Hepatocyte (in vitro differentiated cells): ENCODE data around the gene CSF2RB. TPM values are rescaled to one million over a fixed set of nuclear protein-coding genes. Genes with fewer than 3 reads are reported as not detected.

Source experiments
- DNase-seq: peaks from one replicate; pipeline ENCODE4 v3.0.0-alpha.2; 2016; ENCODE audit warnings: low spot score
- H2AFZ ChIP-seq: fragments of 200-600 bp; sonication (generic); 2 replicates; pipeline ENCODE4 v1.6.0; 2016; ENCODE audit warnings: antibody characterized with exemption, mild to moderate bottlenecking
- H3K27ac ChIP-seq: fragments of 200-600 bp; sonication (generic); 2 replicates; pipeline ENCODE4 v1.5.1; 2016; ENCODE audit warnings: mild to moderate bottlenecking
- H3K27me3 ChIP-seq: fragments of 200-600 bp; sonication (generic); 2 replicates; pipeline ENCODE4 v1.6.1; 2016
- H3K36me3 ChIP-seq: fragments of 200-600 bp; sonication (generic); replicated peaks from 2 replicates; pipeline ENCODE4 v1.5.1; 2016; ENCODE audit warnings: low read depth; ENCODE audit not compliant: insufficient read depth
- H3K4me1 ChIP-seq: fragments of 200-600 bp; sonication (generic); 2 replicates; pipeline ENCODE4 v1.5.1; 2016; ENCODE audit warnings: mild to moderate bottlenecking, moderate library complexity; ENCODE audit not compliant: insufficient read depth
- H3K4me2 ChIP-seq: fragments of 200-600 bp; sonication (generic); 2 replicates; pipeline ENCODE4 v1.6.0; 2016
- H3K4me3 ChIP-seq: fragments of 200-600 bp; sonication (generic); 2 replicates; pipeline ENCODE4 v1.5.1; 2016; ENCODE audit warnings: mild to moderate bottlenecking
- H3K79me2 ChIP-seq: fragments of 200-600 bp; sonication (generic); 2 replicates; pipeline ENCODE4 v1.6.0; 2017; ENCODE audit warnings: mild to moderate bottlenecking
- H3K9me2 ChIP-seq: fragments of 200-600 bp; sonication (generic); replicated peaks from 2 replicates; pipeline ENCODE4 v1.6.0; 2017; ENCODE audit warnings: mild to moderate bottlenecking; ENCODE audit not compliant: insufficient read depth
- H3K9me3 ChIP-seq: fragments of 200-600 bp; sonication (generic); 2 replicates; pipeline ENCODE4 v1.5.1; 2016; ENCODE audit warnings: low read depth, mild to moderate bottlenecking
- H4K20me1 ChIP-seq: fragments of 200-600 bp; sonication (generic); 2 replicates; pipeline ENCODE4 v1.6.0; 2016; ENCODE audit warnings: mild to moderate bottlenecking; ENCODE audit not compliant: insufficient read depth, poor library complexity, severe bottlenecking
- EZH2 ChIP-seq: fragments of 200-600 bp; sonication (generic); IDR thresholded peaks from 2 replicates; pipeline ENCODE4 v1.6.1; 2016; ENCODE audit warnings: antibody characterized with exemption, mild to moderate bottlenecking, borderline replicate concordance
- EZH2phosphoT487 ChIP-seq: fragments of 200-600 bp; sonication (generic); IDR thresholded peaks from one replicate; pipeline ENCODE4 v1.6.1; 2018; ENCODE audit warnings: antibody characterized with exemption, mild to moderate bottlenecking, low read depth, moderate library complexity; ENCODE audit not compliant: unreplicated experiment, severe bottlenecking
- WGBS: methylation state at CpG from one replicate; pipeline ENCODE4 v1.1.6; 2016; ENCODE audit warnings: low lambda C conversion rate; ENCODE audit errors: missing lambda C conversion rate; 5-methylcytosine and 5-hydroxymethylcytosine counted together
- polyA plus RNA-seq: library from polyadenylated mRNA; unstranded; fragments of >200 nt; fragmentation: Nextera tagmentation; extraction: Ambion mirVana; gene quantifications from 2 replicates; pipeline ENCODE4 v1.2.1, GENCODE V29; 2016
- total RNA-seq: library from RNA; depleted of rRNA; stranded (reverse); fragments of >200 nt; gene quantifications from 2 replicates; pipeline ENCODE4 v1.2.3, GENCODE V29; 2014
- TF ChIP-seq, protein P1 (sequence below): fragments of 200-600 bp; sonication (generic); IDR thresholded peaks from 2 replicates; pipeline ENCODE4 v1.5.1; 2016; ENCODE audit warnings: antibody characterized with exemption, mild to moderate bottlenecking; ENCODE audit not compliant: poor library complexity

The CSF2RB gene
- total and polyA plus RNA-seq, 2 experiments from 2014 or later = 0.83 TPM; not detected in 1

GRCh38 chr22:36935694-36936093 lies 22.3 kb downstream of the CSF2RB start:
- Histone ChIP-seq H3K27me3 (no peaks in the 10 kb centered on the region), H3K4me3 (no peak overlapping the region), H3K4me1 (no peaks in the 10 kb centered on the region), H3K9me3 (no peaks in the 10 kb centered on the region), H3K27ac (no peak overlapping the region), H3K79me2 (no peaks in the 10 kb centered on the region), H3K9me2 (no peaks in the 10 kb centered on the region), H3K36me3 (no peaks in the 10 kb centered on the region), H3K4me2 (no peak overlapping the region), H2AFZ (no peak overlapping the region), H4K20me1 (no peaks in the 10 kb centered on the region)
- DNase-seq = no peak
- WGBS = 96% methylated on average over 3 of the region's 3 CpGs
- TF ChIP-seq, protein P1, sequence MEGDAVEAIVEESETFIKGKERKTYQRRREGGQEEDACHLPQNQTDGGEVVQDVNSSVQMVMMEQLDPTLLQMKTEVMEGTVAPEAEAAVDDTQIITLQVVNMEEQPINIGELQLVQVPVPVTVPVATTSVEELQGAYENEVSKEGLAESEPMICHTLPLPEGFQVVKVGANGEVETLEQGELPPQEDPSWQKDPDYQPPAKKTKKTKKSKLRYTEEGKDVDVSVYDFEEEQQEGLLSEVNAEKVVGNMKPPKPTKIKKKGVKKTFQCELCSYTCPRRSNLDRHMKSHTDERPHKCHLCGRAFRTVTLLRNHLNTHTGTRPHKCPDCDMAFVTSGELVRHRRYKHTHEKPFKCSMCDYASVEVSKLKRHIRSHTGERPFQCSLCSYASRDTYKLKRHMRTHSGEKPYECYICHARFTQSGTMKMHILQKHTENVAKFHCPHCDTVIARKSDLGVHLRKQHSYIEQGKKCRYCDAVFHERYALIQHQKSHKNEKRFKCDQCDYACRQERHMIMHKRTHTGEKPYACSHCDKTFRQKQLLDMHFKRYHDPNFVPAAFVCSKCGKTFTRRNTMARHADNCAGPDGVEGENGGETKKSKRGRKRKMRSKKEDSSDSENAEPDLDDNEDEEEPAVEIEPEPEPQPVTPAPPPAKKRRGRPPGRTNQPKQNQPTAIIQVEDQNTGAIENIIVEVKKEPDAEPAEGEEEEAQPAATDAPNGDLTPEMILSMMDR = no peak
- TF ChIP-seq EZH2phosphoT487 (no peak), EZH2 (no peak)

DNA sequence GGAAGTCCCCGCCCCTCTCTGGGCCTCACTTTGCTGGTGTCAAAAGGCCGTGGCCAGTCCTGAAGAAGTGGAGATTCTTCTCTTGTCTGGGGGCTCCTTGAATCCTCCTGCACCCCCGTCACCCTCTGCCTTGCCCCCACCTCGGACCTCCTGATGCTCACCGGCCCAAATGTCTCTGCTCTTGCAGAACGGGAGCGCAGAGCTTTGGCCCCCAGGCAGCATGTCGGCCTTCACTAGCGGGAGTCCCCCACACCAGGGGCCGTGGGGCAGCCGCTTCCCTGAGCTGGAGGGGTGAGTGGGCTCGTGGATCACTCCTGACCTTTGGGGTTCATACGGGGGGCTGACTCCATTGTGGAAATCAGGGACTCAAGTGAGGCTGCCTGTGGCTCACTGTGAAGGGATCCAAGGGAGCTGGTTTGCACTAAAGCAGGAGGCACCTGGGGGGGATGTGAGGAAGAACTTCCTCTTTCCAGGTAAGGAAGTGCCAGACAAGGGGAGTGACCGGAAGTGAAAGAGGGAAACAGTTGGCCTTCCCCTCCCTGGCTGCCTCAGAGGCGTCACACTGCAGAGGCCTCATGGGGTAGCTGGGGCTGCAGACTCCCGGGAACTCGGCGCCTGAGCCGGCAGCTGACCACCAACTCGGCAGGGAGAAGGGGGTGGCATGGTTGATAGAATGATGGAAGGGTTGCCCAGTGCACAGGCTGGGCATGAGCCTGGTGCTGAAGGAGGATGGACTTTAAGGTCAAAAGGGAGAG lies 23.1 kb downstream of the CSF2RB start:
- no peaks in the 10 kb centered on the region for H3K9me3 ChIP-seq
- no peaks in the 10 kb centered on the region for H3K36me3 ChIP-seq
- no peak overlapping the region for H3K4me2 ChIP-seq
- H3K4me1 ChIP-seq = no peaks in the 10 kb centered on the region
- H3K4me3 ChIP-seq = no peak overlapping the region
- TF ChIP-seq, protein P1 = no peak
- no peak for TF ChIP-seq EZH2
- TF ChIP-seq EZH2phosphoT487 = no peak
- H4K20me1 ChIP-seq = no peaks in the 10 kb centered on the region
- H3K9me2 ChIP-seq = no peaks in the 10 kb centered on the region
- H3K79me2 ChIP-seq = no peaks in the 10 kb centered on the region
- 90% methylated on average over 19 of the region's 20 CpGs for WGBS
- H3K27ac ChIP-seq = no peak overlapping the region
- DNase-seq = no peak
- H3K27me3 ChIP-seq = no peaks in the 10 kb centered on the region
- no peak overlapping the region for H2AFZ ChIP-seq

- no peak for DNase-seq
- Histone ChIP-seq H3K4me2 (no peak overlapping the region), H3K4me1 (no peaks in the 10 kb centered on the region), H3K4me3 (no peak overlapping the region), H3K9me2 (no peaks in the 10 kb centered on the region), H3K27me3 (no peaks in the 10 kb centered on the region), H3K36me3 (no peaks in the 10 kb centered on the region), H3K9me3 (no peaks in the 10 kb centered on the region), H2AFZ (no peak overlapping the region), H3K27ac (no peak overlapping the region), H4K20me1 (no peaks in the 10 kb centered on the region), H3K79me2 (no peaks in the 10 kb centered on the region)
- WGBS = 93% methylated on average over 14 of the region's 14 CpGs
- no peak for TF ChIP-seq EZH2
- no peak for TF ChIP-seq EZH2phosphoT487
- TF ChIP-seq, protein P1 = no peak
Observed at GRCh38 chr22:36937319-36938027, 24.0 kb downstream of the CSF2RB start.
